Caco-2 (cell line): ENCODE measurements around the gene MAST4. TPM values are rescaled to one million over a fixed set of nuclear protein-coding genes. Genes with fewer than 3 reads are reported as not detected.

Experiments
- BruUV-seq: library from RNA; stranded (reverse); fragments of 400-500 nt; replicated peaks from 2 replicates; lab custom pipeline; 2021; lab: Mats Ljungman, UMichigan
- CTCF ChIA-PET: fragments of 300-600 bp; sonication (Branson Sonifier 250); formaldehyde crosslinking; loops from one replicate; lab custom pipeline; 2022; ENCODE audit warnings: antibody characterized with exemption; lab: Charles Lee
- POLR2A ChIA-PET: fragments of 300-600 bp; sonication (Branson Sonifier 250); formaldehyde crosslinking; loops from one replicate; lab custom pipeline; 2022; ENCODE audit warnings: antibody characterized with exemption; lab: Charles Lee
- DNase-seq, 2 experiments: peaks; one replicate each; pipeline versions ENCODE4 v3.0.0 to v3.0.0-alpha.2; 2020 to 2022
- H3K27me3 ChIP-seq: replicated peaks from 2 replicates; pipeline ENCODE4 v1.6.0; 2011; ENCODE audit warnings: low read length; ENCODE audit not compliant: control insufficient read depth, insufficient read depth
- H3K36me3 ChIP-seq: 2 replicates; pipeline ENCODE4 v1.5.1; 2011; ENCODE audit warnings: low read length; ENCODE audit not compliant: control insufficient read depth, insufficient read depth
- H3K4me1 ChIP-seq: fragments of 250-450 bp; sonication (Bioruptor Pico); 2 replicates; pipeline ENCODE4 v1.5.1; 2020; ENCODE audit warnings: mild to moderate bottlenecking
- H3K4me3 ChIP-seq: 2 replicates; pipeline ENCODE4 v1.5.1; 2011; ENCODE audit warnings: low read depth, mild to moderate bottlenecking, control low read depth, low read length
- H3K9me3 ChIP-seq: fragments of 250-450 bp; sonication (Bioruptor Pico); 2 replicates; pipeline ENCODE4 v1.5.1; 2020; ENCODE audit warnings: mild to moderate bottlenecking, moderate library complexity
- H3K27ac Mint-ChIP-seq: one replicate; pipeline ENCODE4 v1.8.0; 2022; ENCODE audit warnings: mixed read lengths; ENCODE audit not compliant: unreplicated experiment
- H3K27me3 Mint-ChIP-seq: one replicate; pipeline ENCODE4 v1.8.0; 2022; ENCODE audit warnings: mixed read lengths; ENCODE audit not compliant: insufficient read depth, unreplicated experiment
- H3K36me3 Mint-ChIP-seq: one replicate; pipeline ENCODE4 v1.8.0; 2022; ENCODE audit warnings: mild to moderate bottlenecking, mixed read lengths; ENCODE audit not compliant: insufficient read depth, unreplicated experiment
- H3K4me1 Mint-ChIP-seq: one replicate; pipeline ENCODE4 v1.8.0; 2022; ENCODE audit warnings: low read depth, mixed read lengths; ENCODE audit not compliant: unreplicated experiment
- H3K4me3 Mint-ChIP-seq: one replicate; pipeline ENCODE4 v1.8.0; 2022; ENCODE audit warnings: mild to moderate bottlenecking, moderate library complexity, mixed read lengths; ENCODE audit not compliant: unreplicated experiment
- H3K9me3 Mint-ChIP-seq: one replicate; pipeline ENCODE4 v1.8.0; 2022; ENCODE audit warnings: mixed read lengths; ENCODE audit not compliant: unreplicated experiment
- intact Hi-C: fragments of 100-400 bp; cut with micrococcal nuclease; formaldehyde crosslinking; loops from one replicate; pipeline ENCODE4 v1.10.0; 2022; ENCODE audit not compliant: unreplicated experiment
- total RNA-seq: library from RNA; stranded (reverse); gene quantifications from 2 replicates; pipeline ENCODE4 v1.2.3, GENCODE V29; 2022
- TF ChIP-seq, protein P1 (sequence below), 2 experiments: fragments of 200-600 bp in 1 of 2; IDR thresholded peaks; 1 replicate in 1 of 2; 2 replicates in 1 of 2; pipeline versions ENCODE4 v1.5.1 to v1.8.0; 2011 to 2022; ENCODE audit warnings: antibody characterized with exemption in 1 of 2, control low read depth in 1 of 2, inconsistent platforms in 1 of 2, low read depth in 1 of 2, low read length in 1 of 2, mild to moderate bottlenecking in 1 of 2, moderate library complexity in 1 of 2; ENCODE audit not compliant: insufficient read depth in 1 of 2, severe bottlenecking in 1 of 2, unreplicated experiment in 1 of 2

MAST4 gene
- total RNA-seq, 1 experiment from 2014 or later, result 17.8 TPM

GRCh38 chr5:66896171-66896570 is 300.0 kb downstream of the MAST4 start:
- POLR2A ChIA-PET, result no interaction called here

DNA sequence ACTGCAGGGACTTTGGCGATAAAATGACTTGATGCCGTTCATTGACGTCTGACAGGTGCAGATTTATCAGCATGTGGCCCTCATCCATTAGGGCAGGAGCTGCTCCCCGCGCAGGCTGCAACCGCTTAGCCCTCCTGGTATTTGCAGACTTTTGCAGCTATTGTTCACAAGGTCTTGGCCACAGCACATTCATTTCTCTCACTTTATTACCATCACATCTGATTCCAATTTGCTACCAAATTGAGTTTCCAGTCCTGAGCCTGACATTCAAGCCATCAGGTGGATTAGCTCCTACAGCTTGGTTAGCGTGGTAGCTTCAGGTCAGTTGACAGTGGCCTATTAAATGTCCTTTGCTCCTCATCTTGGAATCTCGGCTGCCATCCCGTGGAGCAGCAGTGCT is 301.2 kb downstream of the MAST4 start:
- Histone ChIP-seq H3K36me3 (no peaks in the 10 kb centered on the region), H3K9me3 (no peaks in the 10 kb centered on the region), H3K27me3 (peaks cover 2% of the 10 kb centered on the region; the same call in 1 of the 2 replicates), H3K4me3 (no peak overlapping the region), H3K4me1 (no peaks in the 10 kb centered on the region)
- H3K27me3 Mint-ChIP-seq, result peaks cover 2% of the 10 kb centered on the region
- TF ChIP-seq, protein P1, sequence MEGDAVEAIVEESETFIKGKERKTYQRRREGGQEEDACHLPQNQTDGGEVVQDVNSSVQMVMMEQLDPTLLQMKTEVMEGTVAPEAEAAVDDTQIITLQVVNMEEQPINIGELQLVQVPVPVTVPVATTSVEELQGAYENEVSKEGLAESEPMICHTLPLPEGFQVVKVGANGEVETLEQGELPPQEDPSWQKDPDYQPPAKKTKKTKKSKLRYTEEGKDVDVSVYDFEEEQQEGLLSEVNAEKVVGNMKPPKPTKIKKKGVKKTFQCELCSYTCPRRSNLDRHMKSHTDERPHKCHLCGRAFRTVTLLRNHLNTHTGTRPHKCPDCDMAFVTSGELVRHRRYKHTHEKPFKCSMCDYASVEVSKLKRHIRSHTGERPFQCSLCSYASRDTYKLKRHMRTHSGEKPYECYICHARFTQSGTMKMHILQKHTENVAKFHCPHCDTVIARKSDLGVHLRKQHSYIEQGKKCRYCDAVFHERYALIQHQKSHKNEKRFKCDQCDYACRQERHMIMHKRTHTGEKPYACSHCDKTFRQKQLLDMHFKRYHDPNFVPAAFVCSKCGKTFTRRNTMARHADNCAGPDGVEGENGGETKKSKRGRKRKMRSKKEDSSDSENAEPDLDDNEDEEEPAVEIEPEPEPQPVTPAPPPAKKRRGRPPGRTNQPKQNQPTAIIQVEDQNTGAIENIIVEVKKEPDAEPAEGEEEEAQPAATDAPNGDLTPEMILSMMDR (IDR thresholded peaks at IDR 0.05; ENCODE audit: insufficient read depth in 1 of 2, low read depth in 1 of 2, low read length in 1 of 2, severe bottlenecking in 1 of 2, unreplicated experiment in 1 of 2), result no peak
- no peak overlapping the region for H3K4me3 Mint-ChIP-seq
- no TSS peak for BruUV-seq
- CTCF ChIA-PET, result no interaction called here
- intact Hi-C loops, result no loop called here
- no peaks in the 10 kb centered on the region for H3K9me3 Mint-ChIP-seq
- H3K36me3 Mint-ChIP-seq, result no peaks in the 10 kb centered on the region
- H3K4me1 Mint-ChIP-seq, result peaks cover 6% of the 10 kb centered on the region
- POLR2A ChIA-PET, result no interaction called here
- H3K27ac Mint-ChIP-seq, result no peak overlapping the region
- no peak for DNase-seq

More at GRCh38 chr5:66896171-66896570, 300.0 kb downstream of the MAST4 start:
- Mint-ChIP-seq H3K27me3 (peaks cover 2% of the 10 kb centered on the region), H3K4me1 (peaks cover 12% of the 10 kb centered on the region), H3K9me3 (no peaks in the 10 kb centered on the region), H3K36me3 (no peaks in the 10 kb centered on the region), H3K4me3 (no peak overlapping the region), H3K27ac (no peak overlapping the region)
- Histone ChIP-seq H3K4me3 (no peak overlapping the region), H3K27me3 (peaks cover 2% of the 10 kb centered on the region; the same call in 1 of the 2 replicates), H3K4me1 (no peaks in the 10 kb centered on the region; the same call in 1 of the 2 replicates), H3K9me3 (no peaks in the 10 kb centered on the region), H3K36me3 (no peaks in the 10 kb centered on the region)
- CTCF ChIA-PET, result no interaction called here
- no TSS peak for BruUV-seq
- intact Hi-C loops, result no loop called here
- TF ChIP-seq, protein P1 (IDR thresholded peaks at IDR 0.05; ENCODE audit: insufficient read depth in 1 of 2, low read depth in 1 of 2, low read length in 1 of 2, severe bottlenecking in 1 of 2, unreplicated experiment in 1 of 2), result no peak
- no peak for DNase-seq

DNA sequence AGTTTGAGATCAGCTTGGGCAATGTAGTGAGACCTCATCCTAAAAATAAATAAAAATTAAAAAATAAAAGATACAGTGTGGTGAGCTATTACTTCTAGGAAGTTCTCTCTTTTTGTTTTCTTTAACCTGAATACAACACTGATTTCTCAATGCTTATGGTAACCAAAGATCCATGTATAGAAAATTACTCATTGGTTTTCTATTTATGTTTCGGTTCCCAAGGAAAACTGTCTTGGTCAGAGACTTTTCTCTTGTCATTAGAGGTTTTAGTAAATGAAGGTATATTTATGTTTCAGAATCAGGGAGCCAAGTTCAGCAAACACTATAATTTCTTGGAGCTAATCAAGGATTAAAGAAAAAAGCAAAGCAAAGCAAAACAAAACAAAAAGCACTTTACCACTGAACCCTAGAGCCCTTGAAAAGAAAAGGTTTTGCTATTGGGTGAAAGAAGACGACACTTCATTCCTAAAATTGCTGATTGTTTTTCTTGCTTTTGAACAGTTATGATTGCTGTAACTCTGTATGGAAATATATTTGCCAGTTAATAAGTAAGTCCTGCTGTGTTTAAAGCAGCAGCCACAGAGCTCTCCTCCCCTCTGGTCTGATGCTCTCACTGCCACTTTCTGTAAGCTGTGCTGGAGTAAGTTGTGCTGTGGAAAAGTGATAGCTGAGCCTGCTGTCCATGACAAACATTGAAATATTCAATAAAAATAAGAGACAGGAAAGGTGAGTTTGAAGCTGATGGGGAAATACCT is 302.2 kb downstream of the MAST4 start:
- TF ChIP-seq, protein P1 (IDR thresholded peaks at IDR 0.05; ENCODE audit: insufficient read depth in 1 of 2, low read depth in 1 of 2, low read length in 1 of 2, severe bottlenecking in 1 of 2, unreplicated experiment in 1 of 2), result no peak
- no peak for DNase-seq
- Mint-ChIP-seq H3K27ac (no peak overlapping the region), H3K9me3 (no peaks in the 10 kb centered on the region), H3K4me3 (no peak overlapping the region), H3K4me1 (peaks cover 6% of the 10 kb centered on the region), H3K36me3 (no peaks in the 10 kb centered on the region), H3K27me3 (peaks cover 2% of the 10 kb centered on the region)
- no peaks in the 10 kb centered on the region for H3K4me1 ChIP-seq
- no peak overlapping the region for H3K4me3 ChIP-seq
- intact Hi-C loops, result no loop called here
- H3K36me3 ChIP-seq, result no peaks in the 10 kb centered on the region
- H3K27me3 ChIP-seq, result peaks cover 2% of the 10 kb centered on the region; the same call in 1 of the 2 replicates
- ChIA-PET CTCF (no interaction called here), POLR2A (no interaction called here)
- no TSS peak for BruUV-seq
- H3K9me3 ChIP-seq, result no peaks in the 10 kb centered on the region
